AG10803 (cell line): ENCODE results near the gene NPTX2.

Source experiments
- DNase-seq: peaks from one replicate; pipeline ENCODE4 v3.0.0; 2010; ENCODE audit warnings: low read depth
- H3K4me3 ChIP-seq: 2 replicates; pipeline ENCODE4 v1.5.1; 2011; ENCODE audit warnings: mild to moderate bottlenecking, low read length, control low read depth
- CTCF ChIP-seq: conservative IDR thresholded peaks from 2 replicates; pipeline ENCODE4 v1.5.1; 2011; ENCODE audit warnings: mild to moderate bottlenecking, low read length, control low read depth, inconsistent platforms

The NPTX2 gene

GRCh38 chr7:98573816-98574215, 43.3 kb upstream of the NPTX2 start:
- no peak overlapping the region for H3K4me3 ChIP-seq
- TF ChIP-seq CTCF: no peak
- DNase-seq: no peak

- no peak overlapping the region for H3K4me3 ChIP-seq
- TF ChIP-seq CTCF: no peak
- DNase-seq: no peak
Observed at GRCh38 chr7:98575878-98576277, 41.2 kb upstream of the NPTX2 start.

DNA sequence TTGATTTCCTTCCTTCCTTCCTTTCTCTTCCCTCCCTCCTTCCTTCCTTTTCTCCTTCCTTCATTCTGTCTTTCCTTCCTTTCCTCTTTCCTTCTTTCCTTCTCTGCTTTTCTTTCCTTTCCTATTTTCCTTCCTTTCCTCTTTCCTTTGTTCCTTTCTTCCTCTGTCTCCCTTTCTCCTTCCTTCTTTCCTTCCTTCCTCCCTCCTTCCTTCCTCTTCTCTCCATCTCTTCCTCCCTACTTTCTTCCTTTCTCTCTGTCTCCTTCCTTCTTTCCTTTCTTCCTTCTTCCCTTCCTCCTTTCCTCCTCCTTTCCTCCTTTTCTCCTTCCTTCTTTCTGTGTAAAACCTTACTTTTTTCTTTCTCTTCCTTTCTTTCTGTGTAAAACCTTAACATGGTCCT, 32.3 kb upstream of the NPTX2 start:
- H3K4me3 ChIP-seq: no peak overlapping the region
- no peak for DNase-seq
- no peak for TF ChIP-seq CTCF

- TF ChIP-seq CTCF: no peak
- no peak overlapping the region for H3K4me3 ChIP-seq
- DNase-seq: no peak
Observed at GRCh38 chr7:98591926-98592325, 25.2 kb upstream of the NPTX2 start.

DNA sequence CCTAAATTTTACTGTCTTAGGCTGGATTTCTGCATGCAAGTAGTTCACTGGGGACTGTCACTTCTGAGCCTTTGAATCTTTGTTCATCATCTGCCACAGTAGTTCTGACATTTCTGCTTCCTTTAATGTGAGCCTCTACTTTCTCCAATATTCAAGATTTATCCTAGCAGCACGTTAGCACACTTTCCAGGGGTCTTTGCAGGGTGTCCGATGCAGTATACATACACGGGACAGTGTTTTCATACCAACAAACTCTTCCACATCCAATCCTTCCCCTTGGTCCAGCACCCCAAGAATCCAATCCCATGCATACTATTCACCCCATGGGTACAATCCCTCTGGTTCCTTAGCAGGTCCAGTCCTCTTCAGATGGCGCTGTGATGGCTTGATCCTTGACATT, 22.7 kb upstream of the NPTX2 start:
- DNase-seq: no peak
- no peak overlapping the region for H3K4me3 ChIP-seq
- no peak for TF ChIP-seq CTCF

DNA sequence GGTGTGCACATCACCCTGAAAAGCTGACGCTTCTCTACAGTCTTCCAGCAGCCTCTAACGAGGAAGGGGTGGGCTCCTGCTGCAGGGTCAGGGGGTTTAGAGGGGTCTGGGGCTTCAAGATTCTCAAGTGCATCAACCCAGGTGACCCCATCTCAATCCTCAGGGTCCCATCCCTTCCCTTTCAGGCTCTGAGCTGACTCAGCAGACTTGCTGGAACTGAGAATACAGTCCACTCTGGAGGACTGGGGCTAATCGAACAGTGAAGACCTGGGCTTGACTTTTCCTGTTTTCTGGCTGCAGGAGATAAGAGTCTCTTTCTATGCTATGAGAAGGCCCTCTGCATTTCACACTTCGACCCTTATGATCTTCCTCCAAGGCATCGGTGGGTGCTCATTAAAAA, 22.3 kb upstream of the NPTX2 start:
- TF ChIP-seq CTCF: no peak
- DNase-seq: no peak
- no peak overlapping the region for H3K4me3 ChIP-seq

DNA sequence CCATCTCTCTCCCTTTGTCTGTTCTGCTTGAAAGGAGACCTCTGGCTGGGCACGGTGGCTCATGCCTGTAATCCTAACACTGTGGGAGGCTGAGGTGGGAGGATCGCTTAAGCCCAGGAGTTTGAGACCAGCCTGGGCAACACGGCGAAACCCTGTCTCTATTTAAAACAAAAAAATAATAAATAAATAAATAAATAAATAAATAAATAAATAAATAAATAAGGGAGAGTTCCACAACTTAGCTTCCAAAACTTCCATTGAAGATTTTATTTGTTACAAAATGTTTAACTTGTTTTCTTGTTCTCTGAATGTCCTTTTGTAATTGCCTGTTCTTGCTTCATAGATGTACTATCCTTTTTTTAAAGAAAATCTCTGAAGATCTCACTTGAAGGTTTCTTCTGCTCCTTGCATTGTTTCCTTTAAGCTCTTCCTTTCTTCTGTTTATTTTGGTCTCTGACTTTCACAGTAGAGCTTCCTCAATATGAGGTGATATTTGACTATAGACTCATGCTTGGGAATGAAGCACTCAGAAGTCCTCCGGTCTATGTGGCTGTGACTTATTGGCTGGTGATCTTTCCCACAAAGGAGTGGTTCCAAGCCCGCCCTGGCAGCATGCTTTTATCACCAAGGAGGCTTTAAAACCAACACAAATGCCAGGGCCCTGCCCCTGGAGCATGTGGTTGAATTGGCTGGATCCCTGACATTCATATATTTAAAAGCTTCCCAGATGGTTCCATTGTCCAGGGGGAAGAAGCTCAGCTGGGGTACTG, 18.1 kb upstream of the NPTX2 start:
- no peak overlapping the region for H3K4me3 ChIP-seq

More for the DNA sequence above, 18.1 kb upstream of the NPTX2 start:
- no peak for TF ChIP-seq CTCF
- DNase-seq: no peak
